K562 (cell line): Measurements from ENCODE around the gene PLEKHM2. TPM values are rescaled to one million over a fixed set of nuclear protein-coding genes. Genes with fewer than 3 reads are reported as not detected.

Source experiments
- ATAC-seq: fragments of 200-7000 bp; cut with Tn5 transposase; 3 replicates; pipeline ENCODE4 v1.9.1; 2020; ENCODE audit warnings: moderate library complexity
- BruUV-seq: library from RNA; stranded (reverse); fragments of 400-500 nt; replicated peaks from 2 replicates; lab custom pipeline; 2021; lab: Mats Ljungman, UMichigan
- CTCF ChIA-PET: fragments of 300-600 bp; formaldehyde crosslinking; extraction: SDS; loops from one replicate; lab custom pipeline; 2021; ENCODE audit warnings: low intra/inter-chr PET ratio; lab: Yijun Ruan, JAX
- POLR2A ChIA-PET: fragments of 300-600, 350-650 bp; sonication (Branson Sonifier 250); formaldehyde crosslinking; extraction: SDS; loops from one replicate; lab custom pipeline; 2021; ENCODE audit warnings: antibody characterized with exemption, inconsistent platforms; lab: Yijun Ruan, JAX
- DNase-seq, 4 experiments: peaks; one replicate each; pipeline versions ENCODE4 v3.0.0 to v3.0.0-alpha.2; 2011 to 2018; ENCODE audit warnings: low spot score in 3 of 4, mixed read lengths in 3 of 4; ENCODE audit errors: extremely low read depth in 1 of 4
- FAIRE-seq: peaks from 2 replicates; lab custom pipeline; 2011; peaks lifted over from hg19 to GRCh38; lab: Jason Lieb, UNC
- H2AFZ ChIP-seq: 2 replicates; pipeline ENCODE4 v1.6.0; 2011; ENCODE audit warnings: low read depth, low read length, control low read depth, inconsistent platforms
- H3K27ac ChIP-seq: fragments of 200-600 bp; 3 replicates; pipeline ENCODE4 v1.8.0; 2011; ENCODE audit warnings: low read depth, mild to moderate bottlenecking, control low read depth, inconsistent platforms, low read length, moderate library complexity, mixed read lengths; ENCODE audit errors: extremely low read depth
- H3K27me3 ChIP-seq, 2 experiments: fragments of 300-600 bp in 1 of 2; 2 replicates in 1 of 2; 3 replicates in 1 of 2; pipeline versions ENCODE4 v1.6.0 to v1.8.0; 2011; ENCODE audit warnings: inconsistent platforms in 2 of 2, low read length in 2 of 2, mild to moderate bottlenecking in 1 of 2, mixed read lengths in 1 of 2, moderate library complexity in 1 of 2; ENCODE audit not compliant: control insufficient read depth in 2 of 2, insufficient read depth in 2 of 2
- H3K36me3 ChIP-seq: fragments of 300-600 bp; 3 replicates; pipeline ENCODE4 v1.8.0; 2011; ENCODE audit warnings: mild to moderate bottlenecking, low read length, inconsistent platforms; ENCODE audit not compliant: control insufficient read depth, insufficient read depth
- H3K4me1 ChIP-seq, 2 experiments: fragments of 200-600 bp in 1 of 2; replicated peaks in 1 of 2; 2 replicates in 1 of 2; 3 replicates in 1 of 2; pipeline versions ENCODE4 v1.5.1 to v1.8.0; 2011; ENCODE audit warnings: inconsistent platforms in 2 of 2, low read length in 2 of 2, mild to moderate bottlenecking in 1 of 2, mixed read lengths in 1 of 2, moderate library complexity in 1 of 2; ENCODE audit not compliant: control insufficient read depth in 2 of 2, insufficient read depth in 2 of 2
- H3K4me2 ChIP-seq: 2 replicates; pipeline ENCODE4 v1.6.1; 2011; ENCODE audit warnings: low read length, control low read depth, inconsistent platforms, mixed read lengths; ENCODE audit not compliant: insufficient read depth
- H3K4me3 ChIP-seq: fragments of 200-600 bp; sonication (generic), shearing (Covaris generic); 2 replicates; pipeline ENCODE4 v1.5.1; 2016; ENCODE audit warnings: control low read depth, inconsistent platforms
- H3K79me2 ChIP-seq: fragments of 200-600 bp; 3 replicates; pipeline ENCODE4 v1.8.0; 2011; ENCODE audit warnings: low read length, inconsistent platforms; ENCODE audit not compliant: control insufficient read depth, insufficient read depth
- H3K9ac ChIP-seq, 2 experiments: 2 replicates each; pipeline versions ENCODE4 v1.6.0 to v1.6.1; 2011; ENCODE audit warnings: low read depth in 2 of 2, low read length in 2 of 2, control low read depth in 1 of 2, inconsistent platforms in 1 of 2, mild to moderate bottlenecking in 1 of 2, mixed read lengths in 1 of 2; ENCODE audit not compliant: insufficient read depth in 1 of 2
- H3K9me1 ChIP-seq: one replicate; pipeline ENCODE4 v1.6.0; 2011; ENCODE audit warnings: inconsistent platforms, mild to moderate bottlenecking, low read length, moderate library complexity; ENCODE audit not compliant: control insufficient read depth, insufficient read depth
- H3K9me3 ChIP-seq: replicated peaks from 2 replicates; pipeline ENCODE4 v1.5.1; 2011; ENCODE audit warnings: low read depth, low read length, inconsistent platforms; ENCODE audit not compliant: control insufficient read depth, insufficient read depth
- H4K20me1 ChIP-seq: replicated peaks from 2 replicates; pipeline ENCODE4 v1.6.1; 2011; ENCODE audit warnings: low read length, inconsistent platforms, mixed read lengths; ENCODE audit not compliant: control insufficient read depth, insufficient read depth
- HMGN3 ChIP-seq: IDR thresholded peaks from 2 replicates; pipeline ENCODE4 v1.6.1; 2011; ENCODE audit warnings: borderline replicate concordance, low read depth, mild to moderate bottlenecking, mixed read lengths, low read length; ENCODE audit not compliant: insufficient read length; ENCODE audit errors: extremely low read depth
- MAX ChIP-seq: sonication (generic); formaldehyde crosslinking; IDR thresholded peaks from 2 replicates; pipeline ENCODE4 v1.9.0; 2022; ENCODE audit warnings: mild to moderate bottlenecking, missing genetic modification reagents
- NR1H2 ChIP-seq: sonication (generic); formaldehyde crosslinking; IDR thresholded peaks from 2 replicates; pipeline ENCODE4 v1.4.0; 2020; ENCODE audit warnings: mild to moderate bottlenecking, missing genetic modification reagents
- TFAM ChIP-seq: fragments of 250-450 bp; sonication (Bioruptor Pico); conservative IDR thresholded peaks from 2 replicates; pipeline ENCODE4 v1.5.0; 2021; ENCODE audit warnings: mild to moderate bottlenecking, moderate library complexity
- WGBS: fragments of 100-300 bp; shearing (Covaris generic); methylation state at CpG from one replicate; pipeline ENCODE4 v1.1.6; 2016; ENCODE audit warnings: low coverage, mixed read lengths; ENCODE audit not compliant: insufficient coverage; ENCODE audit errors: missing lambda C conversion rate; 5-methylcytosine and 5-hydroxymethylcytosine counted together
- in situ Hi-C: fragments of 300-500 bp; cut with MboI; formaldehyde crosslinking; loops from 4 replicates; pipeline ENCODE4 v1.15.0; 2018; ENCODE audit warnings: inconsistent platforms, mixed read lengths
- intact Hi-C: fragments of 100-400 bp; cut with micrococcal nuclease; formaldehyde crosslinking; loops from 2 replicates; pipeline ENCODE4 v1.14.2; 2022
- polyA plus RNA-seq, 8 experiments: library from polyadenylated mRNA; depleted of rRNA in 4 of 8; stranded (reverse) in 5 of 8; unstranded in 3 of 8; fragments of >200 nt; fragmentation: Nextera tagmentation in 2 of 8; fragmentation: Illumina TruSeq in 1 of 8; extraction: Ambion mirVana in 2 of 8; extraction: Trizol in 1 of 8; gene quantifications; 2 replicates each; pipeline versions ENCODE4 v1.2.1 to v1.2.3, GENCODE V29; 2011 to 2014; ENCODE audit warnings: inconsistent platforms in 1 of 8, missing spikeins in 1 of 8
- total RNA-seq, 7 experiments: library from RNA; depleted of rRNA in 6 of 7; stranded (reverse); fragments of >200 nt in 6 of 7; fragmentation: Illumina TruSeq in 2 of 7; extraction: Trizol in 2 of 7; gene quantifications; 2 replicates each; pipeline versions ENCODE4 v1.2.1 to v1.2.3, GENCODE V29; 2011 to 2021; ENCODE audit warnings: low replicate concordance in 1 of 7

The PLEKHM2 gene
- total and polyA plus RNA-seq, 9 of the 15 experiments (the other 6 are each of a cell fraction or from before 2014, with no cell fraction given) = 0.27 to 63.7 (median 33.2) TPM

- TF ChIP-seq NR1H2 = no peak
These were observed 58.2 kb downstream of the PLEKHM2 start, which contains the start of gene TMEM82 (continued) for GRCh38 chr1:15742339-15742801.

- Histone ChIP-seq H3K79me2 (no peaks in the 10 kb centered on the region), H3K4me3 (no peak overlapping the region), H3K36me3 (no peaks in the 10 kb centered on the region), H3K4me2 (no peak overlapping the region), H4K20me1 (peaks cover 4% of the 10 kb centered on the region; the same call in 1 of the 2 replicates), H3K27ac (no peak overlapping the region), H3K9me3 (no peaks in the 10 kb centered on the region), H3K9me1 (no peaks in the 10 kb centered on the region), H3K9ac (no peak overlapping the region), H3K27me3 (peaks cover 0 to 7% of the 10 kb centered on the region in 2 experiments; a peak in 1 of 5 replicates), H2AFZ (no peak overlapping the region), H3K4me1 (peaks cover 3 to 43% of the 10 kb centered on the region in 2 experiments; a peak in 4 of 5 replicates)
- TF ChIP-seq TFAM (CRISPR knock-in tag) = no peak
- TF ChIP-seq HMGN3 = peak; percentile 17
- TF ChIP-seq MAX = peak; percentile 13; the same call in 1 of the 2 replicates
- FAIRE-seq = no peak
- ATAC-seq = no peak
- in situ Hi-C loops = no loop called here
- ChIA-PET CTCF (interaction anchor here (0.6 kb wide), 1 partner anchor 311 kb away, joined by 3 read pairs; no protein-coding TSS in a partner anchor), POLR2A (no interaction called here)
- no TSS peak for BruUV-seq
- DNase-seq = no peak
- WGBS = 42% methylated on average over 30 of the region's 30 CpGs
- intact Hi-C loops = no loop called here
These were observed 60.1 kb downstream of the PLEKHM2 start for GRCh38 chr1:15744122-15744679.
